Peyer's patch (tissue), 4 donors: ENCODE measurements around the gene FAM53A. TPM values are rescaled to one million over a fixed set of nuclear protein-coding genes. Genes with fewer than 3 reads are reported as not detected.

ENCODE experiments used
- DNase-seq, 3 donors: peaks; one replicate each; pipeline ENCODE4 v3.0.0-alpha.2; 2017 to 2019
- H3K27ac ChIP-seq, 4 donors: fragments of 200-600 bp; sonication (generic); one replicate each; pipeline ENCODE4 v1.5.1; 2016 to 2019
- H3K27me3 ChIP-seq, 2 donors: fragments of 200-600 bp; sonication (generic); one replicate each; pipeline ENCODE4 v1.5.1; 2019
- H3K36me3 ChIP-seq, 3 donors: fragments of 200-600 bp; sonication (generic); one replicate each; pipeline ENCODE4 v1.5.1; 2016 to 2019
- H3K4me1 ChIP-seq, 4 donors: fragments of 200-600 bp; sonication (generic); one replicate each; pipeline ENCODE4 v1.5.1; 2016 to 2019
- H3K4me3 ChIP-seq, 4 donors: fragments of 200-600 bp; sonication (generic); 1 replicate in 3 of 4; 2 replicates in 1 of 4; pipeline ENCODE4 v1.5.1; 2016 to 2019; ENCODE audit warnings: mild to moderate bottlenecking in 1 of 4
- H3K9me3 ChIP-seq, 4 donors: fragments of 200-600 bp; sonication (generic); one replicate each; pipeline ENCODE4 v1.5.1; 2016 to 2019; ENCODE audit warnings: mild to moderate bottlenecking in 1 of 4
- POLR2A ChIP-seq, 2 donors: fragments of 450-650 bp; IDR thresholded peaks; one replicate each; pipeline ENCODE4 v1.5.1; 2017; ENCODE audit warnings: antibody characterized with exemption in 2 of 2, mild to moderate bottlenecking in 2 of 2, moderate library complexity in 2 of 2
- total RNA-seq, 4 donors: library from RNA; depleted of rRNA; stranded (reverse); fragments of >200 nt; gene quantifications; one replicate each; pipeline ENCODE4 v1.1.0, GENCODE V29; 2016
- TF ChIP-seq, protein P1 (sequence below), 6 experiments: fragments of 450-650 bp in 4 of 6; fragments of 200-600 bp in 2 of 6; sonication (generic) in 1 of 6; IDR thresholded peaks; one replicate each; pipeline ENCODE4 v1.5.1; 2017 to 2019; ENCODE audit warnings: antibody characterized with exemption in 6 of 6, mild to moderate bottlenecking in 3 of 6, moderate library complexity in 1 of 6

FAM53A gene
- total RNA-seq, 4 donors from 2014 or later = 1.5 to 8.3 (median 1.8) TPM; not detected in 1

DNA sequence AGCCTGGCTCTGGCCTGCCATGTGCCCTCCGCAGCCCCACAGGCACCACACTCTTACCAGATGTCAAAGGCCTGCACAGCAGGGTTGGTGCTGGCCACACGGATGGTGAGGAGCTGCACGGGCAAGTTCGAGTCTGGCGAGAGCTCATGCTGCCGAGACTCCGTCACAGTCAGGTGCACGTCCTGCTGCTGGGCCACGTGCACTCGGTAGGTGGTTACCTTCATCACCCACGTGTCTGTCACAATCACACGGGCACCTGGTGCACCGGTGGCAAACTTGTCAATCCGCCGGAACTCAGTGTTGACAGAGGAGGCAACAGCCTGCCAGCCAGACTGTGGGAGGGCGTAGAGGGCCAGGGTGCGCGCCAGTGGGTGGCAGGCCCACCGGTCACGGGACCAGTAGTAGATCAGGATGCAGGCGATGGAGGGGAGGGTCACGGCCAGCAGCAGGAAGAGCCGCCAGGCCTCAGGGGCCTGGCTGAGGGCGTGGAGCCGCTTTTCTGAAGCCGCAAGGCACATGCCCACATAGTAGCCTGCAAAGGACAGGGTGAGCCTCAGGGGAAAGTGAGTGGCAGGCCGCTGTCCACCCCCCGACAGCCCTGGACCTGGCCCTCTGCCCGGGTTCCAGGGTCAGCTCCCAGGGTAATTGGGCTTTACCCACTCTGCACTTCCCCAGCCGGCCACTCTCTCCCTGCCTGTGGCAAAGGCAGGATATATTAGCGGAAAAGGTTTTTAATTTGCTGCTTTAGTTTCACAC lies 34.2 kb upstream of the FAM53A start:
- TF ChIP-seq, protein P1, sequence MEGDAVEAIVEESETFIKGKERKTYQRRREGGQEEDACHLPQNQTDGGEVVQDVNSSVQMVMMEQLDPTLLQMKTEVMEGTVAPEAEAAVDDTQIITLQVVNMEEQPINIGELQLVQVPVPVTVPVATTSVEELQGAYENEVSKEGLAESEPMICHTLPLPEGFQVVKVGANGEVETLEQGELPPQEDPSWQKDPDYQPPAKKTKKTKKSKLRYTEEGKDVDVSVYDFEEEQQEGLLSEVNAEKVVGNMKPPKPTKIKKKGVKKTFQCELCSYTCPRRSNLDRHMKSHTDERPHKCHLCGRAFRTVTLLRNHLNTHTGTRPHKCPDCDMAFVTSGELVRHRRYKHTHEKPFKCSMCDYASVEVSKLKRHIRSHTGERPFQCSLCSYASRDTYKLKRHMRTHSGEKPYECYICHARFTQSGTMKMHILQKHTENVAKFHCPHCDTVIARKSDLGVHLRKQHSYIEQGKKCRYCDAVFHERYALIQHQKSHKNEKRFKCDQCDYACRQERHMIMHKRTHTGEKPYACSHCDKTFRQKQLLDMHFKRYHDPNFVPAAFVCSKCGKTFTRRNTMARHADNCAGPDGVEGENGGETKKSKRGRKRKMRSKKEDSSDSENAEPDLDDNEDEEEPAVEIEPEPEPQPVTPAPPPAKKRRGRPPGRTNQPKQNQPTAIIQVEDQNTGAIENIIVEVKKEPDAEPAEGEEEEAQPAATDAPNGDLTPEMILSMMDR (IDR thresholded peaks at IDR 0.05) = no peak
- no peak for TF ChIP-seq POLR2A (IDR thresholded peaks at IDR 0.05)
- peak in 2 of 3 donors; percentile 69 to 76 for DNase-seq
- Histone ChIP-seq H3K9me3 (no peaks in the 10 kb centered on the region), H3K4me1 (peaks cover 0 to 52% (median 47%) of the 10 kb centered on the region in 4 donors), H3K36me3 (peaks cover 0 to 22% (median 0%) of the 10 kb centered on the region in 3 donors), H3K27me3 (no peaks in the 10 kb centered on the region), H3K27ac (peak overlapping the region in 1 of 4 donors; percentile 71), H3K4me3 (no peak overlapping the region)

DNA sequence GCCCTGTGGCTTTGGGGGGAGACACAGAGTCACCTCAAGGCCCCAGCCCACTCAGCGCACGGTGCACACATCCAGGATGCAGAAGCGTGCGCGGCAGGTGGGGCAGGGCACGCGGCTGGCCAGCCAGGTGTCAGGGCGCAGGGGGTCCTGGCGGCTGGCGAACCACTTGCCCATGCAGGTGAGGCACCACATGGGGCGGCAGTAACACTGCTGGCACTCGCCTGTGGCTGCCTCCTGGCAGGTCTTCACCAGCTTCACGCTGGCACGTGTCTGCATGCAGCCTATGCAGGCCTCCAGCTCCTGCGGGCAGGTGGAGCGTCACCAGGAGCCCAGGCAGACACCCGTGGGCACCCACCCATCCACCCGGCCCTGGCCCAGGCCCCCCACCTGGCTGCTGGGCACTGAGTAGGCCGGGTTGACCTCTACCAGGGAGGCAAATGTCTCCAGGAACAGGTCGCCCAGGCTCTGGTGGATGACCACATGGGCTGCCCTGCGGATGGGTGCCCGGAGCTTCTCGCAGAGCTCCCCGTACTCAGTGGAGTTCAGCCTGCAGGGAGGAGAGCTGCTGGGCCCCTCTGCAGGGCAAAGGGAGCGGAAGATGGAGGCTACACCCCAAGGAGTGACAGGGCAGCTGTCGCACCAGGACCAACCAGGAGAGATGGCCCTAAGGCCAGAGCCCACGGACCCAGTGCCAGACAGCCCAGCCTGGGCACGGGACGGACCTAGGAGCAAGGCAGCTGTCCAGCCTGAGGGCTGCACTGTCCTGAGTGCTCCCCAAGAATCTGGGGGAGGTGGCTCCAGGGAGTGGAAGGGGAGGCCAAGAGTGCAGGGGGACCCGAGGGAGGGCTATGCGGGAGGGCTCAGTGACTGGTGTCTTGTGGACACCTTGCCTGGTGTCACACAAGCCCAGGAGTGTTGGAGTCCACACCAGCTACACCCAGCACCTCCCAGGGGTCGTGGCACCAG lies 33.3 kb upstream of the FAM53A start:
- no peak overlapping the region for H3K4me3 ChIP-seq
- no peaks in the 10 kb centered on the region for H3K9me3 ChIP-seq
- peaks cover 0 to 22% (median 0%) of the 10 kb centered on the region in 3 donors for H3K36me3 ChIP-seq
- peaks cover 0 to 47% (median 41%) of the 10 kb centered on the region in 4 donors for H3K4me1 ChIP-seq
- H3K27me3 ChIP-seq = no peaks in the 10 kb centered on the region
- peak in 1 of 3 donors; percentile 48 for DNase-seq
- H3K27ac ChIP-seq = peak overlapping the region in 1 of 4 donors; percentile 100
- TF ChIP-seq POLR2A (IDR thresholded peaks at IDR 0.05) = no peak
- TF ChIP-seq, protein P1 (IDR thresholded peaks at IDR 0.05) = no peak

DNA sequence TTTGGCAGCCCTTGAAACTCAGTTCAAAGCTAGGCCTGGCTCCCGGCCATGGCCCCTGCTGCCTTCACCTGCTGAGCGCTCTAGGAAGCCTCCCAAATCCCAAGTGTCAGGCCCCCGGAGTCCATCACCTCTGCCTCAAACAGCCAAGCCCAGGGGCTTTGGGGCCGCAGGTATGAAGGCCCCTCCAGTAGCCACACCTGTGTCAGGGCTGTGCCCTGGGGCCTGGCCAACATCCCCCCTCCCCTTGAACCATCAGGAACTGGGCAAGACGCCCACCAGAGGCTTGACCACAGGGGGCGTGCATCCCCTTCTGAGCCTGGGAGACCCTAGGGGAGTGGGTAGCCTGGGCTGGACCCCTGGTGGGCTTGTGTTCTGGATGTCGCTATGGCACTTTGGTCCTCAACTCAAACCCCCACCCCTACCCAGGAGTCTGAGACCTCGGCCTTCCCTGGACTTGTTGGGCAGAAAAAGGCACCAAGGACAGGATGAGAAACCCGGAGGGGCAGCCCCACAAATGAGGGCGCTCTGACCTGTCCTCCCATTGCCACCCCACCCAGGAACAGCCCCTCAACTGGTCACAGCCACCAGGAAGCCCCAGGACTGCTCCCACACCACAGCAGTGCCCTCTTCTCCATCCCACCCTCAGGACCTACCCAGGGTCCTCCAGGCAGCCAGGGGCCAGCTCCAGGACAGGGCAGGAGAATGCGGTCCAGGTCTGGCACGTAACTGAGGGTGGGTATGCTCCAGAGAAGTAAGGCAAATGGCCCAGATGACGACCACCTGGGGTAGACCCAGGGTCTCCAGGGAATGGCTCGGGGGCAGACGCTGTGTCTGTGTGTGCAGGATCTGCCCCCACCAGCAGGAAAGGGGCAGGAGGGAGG lies 32.2 kb upstream of the FAM53A start:
- Histone ChIP-seq H3K36me3 (peaks cover 0 to 22% (median 0%) of the 10 kb centered on the region in 3 donors), H3K4me3 (no peak overlapping the region), H3K27ac (peak overlapping the region in 1 of 4 donors; percentile 100), H3K4me1 (peaks cover 0 to 36% (median 33%) of the 10 kb centered on the region in 4 donors), H3K9me3 (no peaks in the 10 kb centered on the region), H3K27me3 (no peaks in the 10 kb centered on the region)
- DNase-seq = peak in 1 of 3 donors; percentile 44
- TF ChIP-seq, protein P1 (IDR thresholded peaks at IDR 0.05) = no peak
- no peak for TF ChIP-seq POLR2A (IDR thresholded peaks at IDR 0.05)

GRCh38 chr4:1715002-1715758 lies 31.1 kb upstream of the FAM53A start:
- Histone ChIP-seq H3K36me3 (peaks cover 0 to 22% (median 0%) of the 10 kb centered on the region in 3 donors), H3K4me1 (peaks cover 0 to 48% (median 36%) of the 10 kb centered on the region in 4 donors)

More at GRCh38 chr4:1715002-1715758, 31.1 kb upstream of the FAM53A start:
- TF ChIP-seq POLR2A (IDR thresholded peaks at IDR 0.05) = no peak
- TF ChIP-seq, protein P1 (IDR thresholded peaks at IDR 0.05) = no peak
- no peaks in the 10 kb centered on the region for H3K9me3 ChIP-seq
- DNase-seq = peak; percentile 45 to 83 (median 81)
- H3K4me3 ChIP-seq = no peak overlapping the region
- H3K27ac ChIP-seq = peak overlapping the region in 3 of 4 donors; percentile 41 to 100 (median 53)
- no peaks in the 10 kb centered on the region for H3K27me3 ChIP-seq
